Measurements from ENCODE around the gene SMARCD2.

DNA sequence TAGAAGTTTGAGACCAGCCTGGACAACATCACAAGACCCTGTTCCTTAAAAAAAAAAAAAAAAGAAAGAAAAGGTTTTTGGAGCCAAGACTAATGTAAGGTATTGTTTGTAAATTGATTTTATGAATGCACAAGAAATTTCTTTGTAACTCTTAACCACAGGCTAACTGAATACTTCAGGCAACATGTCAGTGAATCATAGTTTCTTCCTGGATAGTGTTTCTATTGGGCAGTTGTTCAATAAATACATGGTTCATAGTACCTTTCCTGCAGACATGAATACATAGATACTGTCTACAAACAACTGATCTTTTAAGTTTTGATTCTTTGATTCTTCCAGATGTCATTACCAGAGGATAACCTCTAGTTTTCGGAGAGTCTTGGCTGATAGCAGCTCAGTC is 56.9 kb downstream of the SMARCD2 start:
- TF ChIP-seq, protein P1, sequence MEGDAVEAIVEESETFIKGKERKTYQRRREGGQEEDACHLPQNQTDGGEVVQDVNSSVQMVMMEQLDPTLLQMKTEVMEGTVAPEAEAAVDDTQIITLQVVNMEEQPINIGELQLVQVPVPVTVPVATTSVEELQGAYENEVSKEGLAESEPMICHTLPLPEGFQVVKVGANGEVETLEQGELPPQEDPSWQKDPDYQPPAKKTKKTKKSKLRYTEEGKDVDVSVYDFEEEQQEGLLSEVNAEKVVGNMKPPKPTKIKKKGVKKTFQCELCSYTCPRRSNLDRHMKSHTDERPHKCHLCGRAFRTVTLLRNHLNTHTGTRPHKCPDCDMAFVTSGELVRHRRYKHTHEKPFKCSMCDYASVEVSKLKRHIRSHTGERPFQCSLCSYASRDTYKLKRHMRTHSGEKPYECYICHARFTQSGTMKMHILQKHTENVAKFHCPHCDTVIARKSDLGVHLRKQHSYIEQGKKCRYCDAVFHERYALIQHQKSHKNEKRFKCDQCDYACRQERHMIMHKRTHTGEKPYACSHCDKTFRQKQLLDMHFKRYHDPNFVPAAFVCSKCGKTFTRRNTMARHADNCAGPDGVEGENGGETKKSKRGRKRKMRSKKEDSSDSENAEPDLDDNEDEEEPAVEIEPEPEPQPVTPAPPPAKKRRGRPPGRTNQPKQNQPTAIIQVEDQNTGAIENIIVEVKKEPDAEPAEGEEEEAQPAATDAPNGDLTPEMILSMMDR (IDR thresholded peaks at IDR 0.05) = no peak
- TF ChIP-seq POLR2AphosphoS5 (IDR thresholded peaks at IDR 0.05) = no peak
- no peak for TF ChIP-seq POLR2A (IDR thresholded peaks at IDR 0.05)
